ENCODE measurements around the gene CEACAM18.
"Not testable (repeated sequence)": the region's sequence is repeated elsewhere in the genome, so short reads cannot be mapped to it uniquely, and the experiment has no call there.

CEACAM18 gene

DNA sequence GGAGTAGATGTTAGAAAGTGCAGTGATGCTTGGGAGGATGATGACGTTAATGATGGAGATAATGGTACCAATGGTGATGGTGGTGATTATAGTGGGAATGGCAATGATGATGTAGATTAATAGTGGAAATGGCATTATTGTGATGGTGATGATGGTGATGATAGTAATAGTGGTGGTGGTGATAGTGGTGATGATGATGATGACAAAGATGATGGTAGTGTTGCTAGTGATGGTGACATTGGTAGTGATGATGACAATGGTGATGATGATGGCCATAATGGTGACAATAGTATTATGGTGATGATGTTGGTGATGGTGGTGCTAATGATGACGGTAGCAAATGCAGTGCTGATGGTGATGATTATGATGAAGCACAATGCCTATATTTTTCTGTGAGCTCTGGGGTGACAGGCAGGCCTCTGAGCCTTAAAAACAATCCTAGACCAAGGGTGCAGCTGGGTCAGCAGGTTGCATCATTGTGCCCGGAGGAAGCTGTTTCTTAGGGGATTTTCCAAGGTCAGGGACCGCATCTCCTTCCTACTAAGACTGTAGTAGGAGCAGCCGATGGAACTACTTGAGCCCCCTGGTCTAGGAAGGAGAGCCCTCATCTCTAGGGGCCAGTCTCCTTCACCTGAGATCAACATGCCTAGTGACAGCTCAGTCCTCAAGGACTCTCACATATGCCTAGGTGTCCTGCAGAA is 7.8 kb downstream of the CEACAM18 start:
- DNase-seq (ENCODE audit: extremely low read depth, low read depth) = no peak
- no peak for TF ChIP-seq CTCF (IDR thresholded peaks at IDR 0.05; ENCODE audit: low read depth, low read length)

DNA sequence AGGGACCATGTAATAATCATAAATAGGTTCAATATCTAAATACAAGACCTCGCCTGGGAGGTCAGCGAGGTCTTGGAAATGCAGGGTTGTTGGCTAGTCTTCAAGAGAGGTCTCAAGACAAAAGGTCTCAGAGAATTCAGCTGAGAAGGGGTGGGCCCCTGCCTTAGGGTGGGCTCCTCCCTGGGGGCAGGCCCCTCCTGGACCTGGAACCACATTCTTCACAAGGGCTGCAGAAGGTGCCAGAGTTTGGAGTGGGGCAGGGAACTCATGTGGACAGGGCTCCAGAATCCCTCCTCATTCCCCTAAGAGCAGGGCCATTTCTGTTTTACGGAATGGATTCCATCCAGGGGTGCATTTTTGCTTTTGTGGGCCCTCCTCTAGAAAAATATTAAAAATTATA is 10.2 kb downstream of the CEACAM18 start:
- TF ChIP-seq CTCF (IDR thresholded peaks at IDR 0.05; ENCODE audit: low read depth, low read length) = no peak
- DNase-seq (ENCODE audit: extremely low read depth, low read depth) = no peak

GRCh38 chr19:51489113-51489512 is 10.8 kb downstream of the CEACAM18 start:
- TF ChIP-seq CTCF (IDR thresholded peaks at IDR 0.05; ENCODE audit: low read depth, low read length) = no peak
- no peak for DNase-seq (ENCODE audit: extremely low read depth, low read depth)

- no peak for TF ChIP-seq CTCF (IDR thresholded peaks at IDR 0.05; ENCODE audit: low read depth, low read length)
- DNase-seq (ENCODE audit: extremely low read depth, low read depth) = no peak
These were observed 12.3 kb downstream of the CEACAM18 start for GRCh38 chr19:51490676-51491075.

GRCh38 chr19:51491586-51491985 is 13.2 kb downstream of the CEACAM18 start:
- no peak for TF ChIP-seq CTCF (IDR thresholded peaks at IDR 0.05; ENCODE audit: low read depth, low read length)
- no peak for DNase-seq (ENCODE audit: extremely low read depth, low read depth)

- DNase-seq (ENCODE audit: extremely low read depth, low read depth) = no peak
- no peak for TF ChIP-seq CTCF (IDR thresholded peaks at IDR 0.05; ENCODE audit: low read depth, low read length)
These were observed 15.4 kb downstream of the CEACAM18 start for GRCh38 chr19:51493776-51494175.

DNA sequence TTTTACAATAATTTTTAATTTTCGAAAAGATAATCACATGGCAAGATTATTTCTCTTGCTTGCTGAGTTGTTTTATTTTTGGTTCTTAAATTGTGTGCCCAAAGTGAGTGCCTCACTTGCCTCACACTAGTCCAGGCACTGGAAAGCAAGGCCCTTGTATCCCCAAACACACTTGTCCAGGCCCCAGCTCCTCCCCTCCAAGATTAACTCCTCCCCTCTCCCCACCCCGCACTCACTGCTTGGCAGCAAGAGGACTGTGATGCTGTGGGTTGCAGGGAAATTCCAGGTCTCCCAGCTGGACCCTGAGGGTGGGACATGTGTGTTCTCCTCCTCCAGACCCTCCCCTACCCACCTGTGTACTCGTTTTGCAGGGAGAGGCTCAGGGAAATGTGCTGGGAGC is 19.3 kb downstream of the CEACAM18 start:
- no peak for DNase-seq (ENCODE audit: extremely low read depth, low read depth)
- no peak for TF ChIP-seq CTCF (IDR thresholded peaks at IDR 0.05; ENCODE audit: low read depth, low read length)

DNA sequence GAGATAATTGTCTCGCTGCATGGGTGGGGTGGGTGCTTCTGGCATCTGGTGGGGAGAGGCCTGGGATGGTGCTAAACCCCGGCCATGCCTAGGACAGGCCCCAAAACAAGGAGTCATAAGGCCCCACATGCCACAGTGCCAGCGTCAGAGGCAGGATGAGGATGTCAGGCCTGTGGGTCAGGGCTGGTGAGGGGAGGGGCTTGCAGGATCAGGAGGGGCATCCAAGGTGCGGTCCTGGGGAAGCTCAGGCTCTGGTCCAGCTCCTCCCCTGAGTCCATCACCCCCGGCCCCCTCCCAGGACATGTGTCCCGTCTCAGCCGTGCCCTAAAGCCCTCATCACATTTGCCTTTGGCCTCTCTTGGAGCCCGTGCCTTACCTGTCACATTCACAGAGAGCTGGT is 22.6 kb downstream of the CEACAM18 start:
- DNase-seq (ENCODE audit: extremely low read depth, low read depth) = not testable (repeated sequence)
